ENCODE measurements around the gene ZNF79. TPM values are rescaled to one million over a fixed set of nuclear protein-coding genes. Genes with fewer than 3 reads are reported as not detected.

The ZNF79 gene
- total RNA-seq, 2 donors from 2014 or later, result 8.3 to 10.3 TPM

- H3K27ac Mint-ChIP-seq, result peak overlapping the region in 1 of 2 donors; percentile 29
- ATAC-seq, result no peak
- H3K36me3 Mint-ChIP-seq, result peaks cover 6 to 17% of the 10 kb centered on the region in 2 donors
- no peaks in the 10 kb centered on the region for H3K9me3 Mint-ChIP-seq
- no peak for DNase-seq (ENCODE audit: low spot score in 2 of 2)
Measured at GRCh38 chr9:127492616-127493015, 68.4 kb downstream of the ZNF79 start.

GRCh38 chr9:127493592-127494303 is 69.6 kb downstream of the ZNF79 start:
- Mint-ChIP-seq H3K9me3 (no peaks in the 10 kb centered on the region), H3K27ac (no peak overlapping the region), H3K36me3 (peaks cover 6 to 16% of the 10 kb centered on the region in 2 donors)
- no peak for DNase-seq (ENCODE audit: low spot score in 2 of 2)
- ATAC-seq, result no peak

- peaks cover 6 to 12% of the 10 kb centered on the region in 2 donors for H3K36me3 Mint-ChIP-seq
- DNase-seq (ENCODE audit: low spot score in 2 of 2) (no peak), ATAC-seq (no peak)
- H3K9me3 Mint-ChIP-seq, result no peaks in the 10 kb centered on the region
- no peak overlapping the region for H3K27ac Mint-ChIP-seq
Measured at GRCh38 chr9:127494304-127494702, 70.1 kb downstream of the ZNF79 start.

Other genes starting within 250 kb of the ZNF79 start
- gene GARNL3, start 159.6 kb upstream of the ZNF79 start, total RNA-seq, result 1 to 10 TPM; 3.5 to 5.4 TPM
- gene SLC2A8, start 27.2 kb upstream of the ZNF79 start, total RNA-seq, result 1 to 10 TPM; 1.4 to 1.7 TPM
- 1,000 to 10,000 TPM; 1,789 to 1,979 TPM for gene RPL12, start 27.0 kb downstream of the ZNF79 start, total RNA-seq
- gene LRSAM1, start 27.1 kb downstream of the ZNF79 start, total RNA-seq, result 10 to 100 TPM; 20.1 to 24.4 TPM
- 10 to 100 TPM; 11.4 to 28.0 TPM for gene STXBP1, start 187.9 kb downstream of the ZNF79 start, total RNA-seq

All from activated naive CD4-positive, alpha-beta T cell treated with anti-CD3 and anti-CD28 coated beads, Interleukin-2, amount 50 U/mL, for 72 hours (primary cell).